ENCODE results near the gene MTHFD1L. TPM values are rescaled to one million over a fixed set of nuclear protein-coding genes. Genes with fewer than 3 reads are reported as not detected.
A peak's percentile ranks its signal among the peaks of the same experiment; 100 is the strongest.

Gene MTHFD1L
- total and polyA plus RNA-seq, 2 of the 4 experiments (the other 2 are of a cell fraction) = 43.5 to 53.2 TPM

- peak; percentile 62 for DNase-seq
- no TSS peak for BruUV-seq (replicated peaks)
Observed at GRCh38 chr6:151054306-151054705, 188.8 kb downstream of the MTHFD1L start.

More at GRCh38 chr6:151054306-151054705, 188.8 kb downstream of the MTHFD1L start:
- Histone ChIP-seq H4K91ac (ENCODE audit: insufficient read depth, low read depth, low read length) (no peak overlapping the region), H3K4me2 (ENCODE audit: low read depth, low read length) (no peak overlapping the region), H4K5ac (ENCODE audit: low read depth, low read length) (no peak overlapping the region), H2BK120ac (ENCODE audit: low read depth, low read length) (no peak overlapping the region), H2AK5ac (ENCODE audit: low read depth, low read length) (no peak overlapping the region), H3K4me3 (ENCODE audit: insufficient read depth, low read depth, low read length) (no peak overlapping the region), H3K14ac (replicated peaks; ENCODE audit: low read depth, low read length) (no peak overlapping the region), H3K4ac (ENCODE audit: low read depth, low read length) (no peak overlapping the region), H3K9ac (ENCODE audit: low read depth, low read length) (no peak overlapping the region), H4K8ac (ENCODE audit: low read depth in 2 of 2, low read length in 2 of 2) (no peak overlapping the region), H2AK9ac (replicated peaks; ENCODE audit: low read depth, low read length, poor library complexity) (no peak overlapping the region), H2BK20ac (ENCODE audit: low read depth, low read length) (no peak overlapping the region), H3K56ac (ENCODE audit: extremely low read depth, insufficient read depth, low read length) (no peak overlapping the region), H3K9me1 (ENCODE audit: insufficient read depth, low read length) (peaks cover 27% of the 10 kb centered on the region), H3K27me3 (ENCODE audit: control insufficient read depth, insufficient read depth, low read length) (no peaks in the 10 kb centered on the region), H3K9me3 (ENCODE audit: control insufficient read depth, insufficient read depth, low read length) (no peaks in the 10 kb centered on the region), H2BK15ac (ENCODE audit: low read depth, low read length) (no peak overlapping the region), H3K27ac (ENCODE audit: insufficient read depth, low read length) (no peak overlapping the region), H2BK5ac (ENCODE audit: low read depth, low read length, poor library complexity, severe bottlenecking) (no peak overlapping the region), H2AFZ (replicated peaks; ENCODE audit: low read length, poor library complexity) (no peak overlapping the region), H3K18ac (ENCODE audit: low read depth, low read length) (no peak overlapping the region), H4K20me1 (ENCODE audit: insufficient read depth, low read length) (no peaks in the 10 kb centered on the region), H3K4me1 (ENCODE audit: control insufficient read depth, insufficient read depth, low read length) (peaks cover 8% of the 10 kb centered on the region; the same call in 1 of the 2 replicates), H3K23ac (ENCODE audit: low read depth, low read length) (no peak overlapping the region), H3K36me3 (ENCODE audit: control insufficient read depth, insufficient read depth, low read length) (peaks cover 45% of the 10 kb centered on the region), H3K79me1 (ENCODE audit: low read depth in 1 of 2, low read length in 2 of 2) (peaks cover 23 to 51% of the 10 kb centered on the region in 2 experiments)
- POLR2A ChIA-PET (ENCODE audit: unreplicated experiment) = no interaction called here
- intact Hi-C loops (cut with micrococcal nuclease) = no loop called here
- in situ Hi-C loops (cut with MboI; ENCODE audit: low sequenced_read_pairs) = loop anchor here (25.0 kb wide), 1 partner anchor 1217 kb away; no protein-coding TSS in a partner anchor
- CTCF ChIA-PET = interaction anchor here (1.2 kb wide), 1 partner anchor 270 kb away, joined by 3 read pairs; no protein-coding TSS in a partner anchor
- TF ChIP-seq, protein P1, sequence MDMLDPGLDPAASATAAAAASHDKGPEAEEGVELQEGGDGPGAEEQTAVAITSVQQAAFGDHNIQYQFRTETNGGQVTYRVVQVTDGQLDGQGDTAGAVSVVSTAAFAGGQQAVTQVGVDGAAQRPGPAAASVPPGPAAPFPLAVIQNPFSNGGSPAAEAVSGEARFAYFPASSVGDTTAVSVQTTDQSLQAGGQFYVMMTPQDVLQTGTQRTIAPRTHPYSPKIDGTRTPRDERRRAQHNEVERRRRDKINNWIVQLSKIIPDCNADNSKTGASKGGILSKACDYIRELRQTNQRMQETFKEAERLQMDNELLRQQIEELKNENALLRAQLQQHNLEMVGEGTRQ (IDR thresholded peaks at IDR 0.05; ENCODE audit: low read depth, low read length) = no peak
- TF ChIP-seq POLR2A (IDR thresholded peaks at IDR 0.05; ENCODE audit: low read depth, low read length) (no peak), RFX5 (IDR thresholded peaks at IDR 0.05; ENCODE audit: low read depth, low read length) (no peak), RCOR1 (IDR thresholded peaks at IDR 0.05; ENCODE audit: insufficient replicate concordance, low read length) (no peak), MAZ (IDR thresholded peaks at IDR 0.05; ENCODE audit: borderline replicate concordance, low read depth, low read length) (no peak), CEBPB (IDR thresholded peaks at IDR 0.05; ENCODE audit: low read depth, low read length) (no peak), BHLHE40 (IDR thresholded peaks at IDR 0.05; ENCODE audit: low read depth, low read length) (no peak), RAD21 (IDR thresholded peaks at IDR 0.05; ENCODE audit: low read length) (no peak), FOS (IDR thresholded peaks at IDR 0.05; ENCODE audit: low read depth, low read length) (no peak)
- TF ChIP-seq, protein P2, sequence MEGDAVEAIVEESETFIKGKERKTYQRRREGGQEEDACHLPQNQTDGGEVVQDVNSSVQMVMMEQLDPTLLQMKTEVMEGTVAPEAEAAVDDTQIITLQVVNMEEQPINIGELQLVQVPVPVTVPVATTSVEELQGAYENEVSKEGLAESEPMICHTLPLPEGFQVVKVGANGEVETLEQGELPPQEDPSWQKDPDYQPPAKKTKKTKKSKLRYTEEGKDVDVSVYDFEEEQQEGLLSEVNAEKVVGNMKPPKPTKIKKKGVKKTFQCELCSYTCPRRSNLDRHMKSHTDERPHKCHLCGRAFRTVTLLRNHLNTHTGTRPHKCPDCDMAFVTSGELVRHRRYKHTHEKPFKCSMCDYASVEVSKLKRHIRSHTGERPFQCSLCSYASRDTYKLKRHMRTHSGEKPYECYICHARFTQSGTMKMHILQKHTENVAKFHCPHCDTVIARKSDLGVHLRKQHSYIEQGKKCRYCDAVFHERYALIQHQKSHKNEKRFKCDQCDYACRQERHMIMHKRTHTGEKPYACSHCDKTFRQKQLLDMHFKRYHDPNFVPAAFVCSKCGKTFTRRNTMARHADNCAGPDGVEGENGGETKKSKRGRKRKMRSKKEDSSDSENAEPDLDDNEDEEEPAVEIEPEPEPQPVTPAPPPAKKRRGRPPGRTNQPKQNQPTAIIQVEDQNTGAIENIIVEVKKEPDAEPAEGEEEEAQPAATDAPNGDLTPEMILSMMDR (conservative IDR thresholded peaks at IDR 0.05; ENCODE audit: low read depth, low read length) = no peak
- no CpG with 5 or more reads among the region's 8 CpGs for WGBS, 2 experiments (ENCODE audit: extremely low coverage in 2 of 2, insufficient read length in 1 of 2)
- peak; percentile 33; the same call in 1 of the 2 replicates for ATAC-seq (ENCODE audit: low read depth)
- dilution Hi-C loops (cut with HindIII; ENCODE audit: low sequenced_read_pairs, unreplicated experiment) = no loop called here
